Heart right ventricle (tissue), 16 donors: ENCODE measurements around the gene ARL16. TPM values are rescaled to one million over a fixed set of nuclear protein-coding genes. Genes with fewer than 3 reads are reported as not detected.

Source experiments
- ATAC-seq, 8 donors: fragments of 200-7000 bp; cut with Tn5 transposase; one replicate each; pipeline ENCODE4 v1.9.1; 2020; ENCODE audit warnings: mild to moderate bottlenecking in 8 of 8, moderate library complexity in 8 of 8, moderate number of reproducible peaks in 1 of 8
- DNase-seq, 2 donors: peaks; one replicate each; pipeline ENCODE4 v3.0.0-alpha.2; 2020
- H3K27ac ChIP-seq, 10 donors: fragments of 200-600 bp; sonication (generic) in 2 of 10; one replicate each; pipeline versions ENCODE4 v1.5.0 to v1.8.0; 2020 to 2022; ENCODE audit warnings: mild to moderate bottlenecking in 3 of 10
- H3K27me3 ChIP-seq, 7 donors: fragments of 200-600 bp; one replicate each; pipeline ENCODE4 v1.8.0; 2021 to 2022; ENCODE audit warnings: mild to moderate bottlenecking in 2 of 7
- H3K36me3 ChIP-seq, 9 donors: fragments of 200-600 bp; sonication (generic) in 1 of 9; one replicate each; pipeline versions ENCODE4 v1.5.0 to v1.8.0; 2020 to 2022; ENCODE audit warnings: mild to moderate bottlenecking in 2 of 9
- H3K4me1 ChIP-seq, 9 donors: fragments of 200-600 bp; sonication (generic) in 1 of 9; one replicate each; pipeline versions ENCODE4 v1.5.0 to v1.8.0; 2020 to 2022; ENCODE audit warnings: mild to moderate bottlenecking in 4 of 9
- H3K4me3 ChIP-seq, 10 donors: fragments of 200-600 bp; sonication (generic) in 2 of 10; one replicate each; pipeline versions ENCODE4 v1.5.0 to v1.8.0; 2020 to 2022; ENCODE audit warnings: mild to moderate bottlenecking in 7 of 10, moderate library complexity in 2 of 10
- H3K9me3 ChIP-seq, 11 donors: fragments of 200-600 bp in 10 of 11; sonication (generic) in 2 of 11; one replicate each; pipeline versions ENCODE4 v1.5.0 to v1.8.0; 2013 to 2022; ENCODE audit warnings: mild to moderate bottlenecking in 2 of 11, control low read depth in 1 of 11, moderate library complexity in 1 of 11
- WGBS, 2 donors: extraction: QIAGEN DNeasy Blood & Tissue Kit; methylation state at CpG; one replicate each; pipeline ENCODE4 v1.1.7; 2013; ENCODE audit warnings: inconsistent platforms in 1 of 2; 5-methylcytosine and 5-hydroxymethylcytosine counted together
- intact Hi-C, 10 donors: fragments of 100-400 bp; cut with DNase I; formaldehyde crosslinking; loops; one replicate each; pipeline versions ENCODE4 v1.11.1 to v1.14.2; 2022
- polyA plus RNA-seq, 2 donors: library from polyadenylated mRNA; stranded (reverse); fragments of 200-250 nt; gene quantifications; one replicate each; pipeline ENCODE4 v1.2.3, GENCODE V29; 2013
- total RNA-seq, 10 donors: library from RNA; stranded (reverse); fragmentation: NEBNext Ultra II Directional in 3 of 10; extraction: Animal tissue kit (Norgen Biotek cat#: 25700) in 3 of 10; gene quantifications; one replicate each; pipeline versions ENCODE4 v1.2.1 to v1.2.4, GENCODE V29; 2021 to 2023
- TF ChIP-seq, protein P1 (sequence below), 9 donors: fragments of 200-600 bp; sonication (generic) in 2 of 9; IDR thresholded peaks; one replicate each; pipeline versions ENCODE4 v1.5.0 to v1.8.0; 2021 to 2022; ENCODE audit warnings: antibody characterized with exemption in 9 of 9, mild to moderate bottlenecking in 5 of 9, moderate library complexity in 1 of 9
- donor health status: Arrhythmogenic right ventricular cardiomyopathy.
- donor health status: ischemic (EF 13 %, LVEDD 7.1; RV severe dilation, severe dysfunction).
- donor health status: healthy with polysubstance abuse.
- donor health status: DM: no; HTN: yes; CAD: no.
- donor health status: DM: no; HTN: no; CAD: no.
- donor health status: ischemic (EF 25% LVEDD 6.9; RV normal size, moderate dysfunction).
- donor health status: ischemic (EF 25% LVEDD 5.7; RV mildly dilated, moderate dysfunction).
- donor health status: healthy.
- donor health status: DM: yes; HTN: yes; CAD: no.
- donor health status: Ischemic cardiomyopathy.
- donor health status: ischemic (EF 35%, LVEDD 5.7; RV mildly dilated, moderate dysfunction).
- donor health status: nonischemic (EF 11% LVEDD 7.7; RV severe dilation, severe dysfunction).
- donor health status: DM: yes; HTN: yes; CAD: no.
- donor health status: PGD.
- donor health status: ischemic (EF 29% LVEDD 5.4; RV normal size, mild dysfunction).
- donor health status: nonischemic (EF 23%, LVEDD 6.1; RV moderate dilation, normal function).

Gene ARL16
- total and polyA plus RNA-seq, 12 donors: 11.1 to 41.2 (median 16.7) TPM

DNA sequence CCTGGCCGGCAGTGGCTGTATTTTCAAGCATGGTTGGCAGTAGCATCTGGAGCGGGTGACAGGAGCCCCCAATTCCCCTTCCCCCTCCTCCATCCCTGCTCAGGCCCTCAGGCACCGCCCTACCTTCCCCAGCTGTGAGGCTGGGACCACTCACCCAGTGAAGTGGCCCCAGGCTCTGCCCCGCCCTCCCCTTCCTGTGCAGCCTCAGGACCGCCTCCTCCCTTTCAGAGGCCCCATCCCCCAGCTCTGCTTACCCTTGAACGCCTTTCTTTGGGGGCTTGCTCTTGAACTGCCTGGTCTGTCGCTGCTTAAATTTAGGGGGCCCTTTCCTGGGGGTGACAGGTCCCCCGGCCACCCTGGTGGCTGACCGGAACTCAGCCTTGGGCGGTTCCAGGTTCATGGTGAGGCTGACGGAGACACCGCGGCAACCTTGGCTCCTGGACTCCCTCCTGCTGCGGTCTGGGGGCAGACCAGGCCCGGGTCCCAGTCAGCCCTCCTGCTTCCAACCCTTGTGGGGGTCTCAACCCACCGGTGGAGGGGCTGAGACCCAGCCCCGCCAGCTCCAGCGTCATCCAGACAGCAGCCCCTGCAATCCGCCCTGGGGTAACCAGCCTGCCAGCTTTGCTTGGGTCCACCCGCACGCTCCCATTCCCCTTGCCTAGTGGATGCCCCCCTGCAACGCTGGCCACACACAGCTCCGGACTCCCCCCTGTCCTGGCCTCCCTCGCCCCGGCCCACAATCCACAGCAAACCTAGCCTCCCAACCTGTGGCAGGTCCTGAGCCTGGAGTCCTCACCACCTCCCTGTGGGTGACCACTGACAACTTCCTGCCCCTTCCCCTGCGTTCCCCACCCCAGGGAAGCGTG lies 30.5 kb downstream of the ARL16 start:
- Histone ChIP-seq H3K4me3 (peak overlapping the region in 2 of 10 donors; percentile 5 to 40), H3K9me3 (peaks cover 0 to 5% (median 0%) of the 10 kb centered on the region in 11 donors), H3K27me3 (peaks cover 0 to 58% (median 45%) of the 10 kb centered on the region in 7 donors), H3K4me1 (peaks cover 0 to 27% (median 0%) of the 10 kb centered on the region in 9 donors), H3K27ac (no peak overlapping the region), H3K36me3 (no peaks in the 10 kb centered on the region)
- TF ChIP-seq, protein P1, sequence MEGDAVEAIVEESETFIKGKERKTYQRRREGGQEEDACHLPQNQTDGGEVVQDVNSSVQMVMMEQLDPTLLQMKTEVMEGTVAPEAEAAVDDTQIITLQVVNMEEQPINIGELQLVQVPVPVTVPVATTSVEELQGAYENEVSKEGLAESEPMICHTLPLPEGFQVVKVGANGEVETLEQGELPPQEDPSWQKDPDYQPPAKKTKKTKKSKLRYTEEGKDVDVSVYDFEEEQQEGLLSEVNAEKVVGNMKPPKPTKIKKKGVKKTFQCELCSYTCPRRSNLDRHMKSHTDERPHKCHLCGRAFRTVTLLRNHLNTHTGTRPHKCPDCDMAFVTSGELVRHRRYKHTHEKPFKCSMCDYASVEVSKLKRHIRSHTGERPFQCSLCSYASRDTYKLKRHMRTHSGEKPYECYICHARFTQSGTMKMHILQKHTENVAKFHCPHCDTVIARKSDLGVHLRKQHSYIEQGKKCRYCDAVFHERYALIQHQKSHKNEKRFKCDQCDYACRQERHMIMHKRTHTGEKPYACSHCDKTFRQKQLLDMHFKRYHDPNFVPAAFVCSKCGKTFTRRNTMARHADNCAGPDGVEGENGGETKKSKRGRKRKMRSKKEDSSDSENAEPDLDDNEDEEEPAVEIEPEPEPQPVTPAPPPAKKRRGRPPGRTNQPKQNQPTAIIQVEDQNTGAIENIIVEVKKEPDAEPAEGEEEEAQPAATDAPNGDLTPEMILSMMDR (IDR thresholded peaks at IDR 0.05): no peak
- intact Hi-C loops: no loop called here
- WGBS, 2 donors: 40 to 42% methylated on average over 27 of the region's 27 CpGs
- DNase-seq (no peak), ATAC-seq (no peak)

- WGBS, 2 donors: 71 to 77% methylated on average over 10 of the region's 10 CpGs
- TF ChIP-seq, protein P1 (IDR thresholded peaks at IDR 0.05): no peak
- peaks cover 0 to 70% (median 60%) of the 10 kb centered on the region in 7 donors for H3K27me3 ChIP-seq
- H3K4me1 ChIP-seq: peaks cover 0 to 19% (median 0%) of the 10 kb centered on the region in 9 donors
- no peaks in the 10 kb centered on the region for H3K36me3 ChIP-seq
- H3K9me3 ChIP-seq: peaks cover 0 to 5% (median 0%) of the 10 kb centered on the region in 11 donors
- H3K27ac ChIP-seq: no peak overlapping the region
- intact Hi-C loops: no loop called here
- DNase-seq: no peak
- no peak for ATAC-seq
- H3K4me3 ChIP-seq: no peak overlapping the region
These were observed 31.9 kb downstream of the ARL16 start for GRCh38 chr17:81651692-81652091.

GRCh38 chr17:81650951-81651350 lies 32.6 kb downstream of the ARL16 start:
- Histone ChIP-seq H3K36me3 (no peaks in the 10 kb centered on the region), H3K9me3 (peaks cover 0 to 5% (median 0%) of the 10 kb centered on the region in 11 donors), H3K4me3 (no peak overlapping the region), H3K27me3 (peaks cover 0 to 70% (median 61%) of the 10 kb centered on the region in 7 donors), H3K27ac (no peak overlapping the region), H3K4me1 (peaks cover 0 to 11% (median 0%) of the 10 kb centered on the region in 9 donors)
- 74 to 82% methylated on average over 9 of the region's 9 CpGs for WGBS, 2 donors
- ATAC-seq (no peak), DNase-seq (no peak)
- intact Hi-C loops: no loop called here
- TF ChIP-seq, protein P1 (IDR thresholded peaks at IDR 0.05): no peak

DNA sequence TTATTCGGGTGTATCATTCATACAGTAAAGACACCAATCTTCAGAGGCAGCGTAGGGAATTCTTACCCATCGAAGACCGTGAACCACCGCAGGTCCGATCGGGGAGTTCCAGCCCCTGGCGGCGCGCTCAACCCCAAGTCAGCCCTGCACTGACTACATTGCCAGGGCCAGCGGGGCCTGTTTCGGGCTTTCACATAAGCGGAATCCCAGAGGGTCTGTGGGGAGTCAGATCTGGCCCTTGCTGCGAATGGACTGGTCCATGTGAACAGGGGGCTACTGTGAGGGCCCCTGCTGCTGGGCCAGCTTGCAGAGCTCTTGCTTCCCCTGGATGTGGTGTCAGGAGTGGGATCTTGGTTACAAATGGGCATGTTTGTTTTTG lies 34.9 kb downstream of the ARL16 start:
- H3K27ac ChIP-seq: no peak overlapping the region
- WGBS, 2 donors: 47 to 55% methylated on average over 14 of the region's 14 CpGs
- DNase-seq (no peak), ATAC-seq (no peak)
- H3K4me1 ChIP-seq: peaks cover 0 to 3% (median 0%) of the 10 kb centered on the region in 9 donors
- TF ChIP-seq, protein P1 (IDR thresholded peaks at IDR 0.05): no peak
- peaks cover 0 to 5% (median 0%) of the 10 kb centered on the region in 11 donors for H3K9me3 ChIP-seq
- intact Hi-C loops: no loop called here
- H3K36me3 ChIP-seq: no peaks in the 10 kb centered on the region
- H3K27me3 ChIP-seq: peaks cover 0 to 60% (median 52%) of the 10 kb centered on the region in 7 donors
- H3K4me3 ChIP-seq: no peak overlapping the region
